ENCODE data around the gene ANO2.
"Not testable (repeated sequence)": the region's sequence is repeated elsewhere in the genome, so short reads cannot be mapped to it uniquely, and the experiment has no call there.

Gene ANO2

DNA sequence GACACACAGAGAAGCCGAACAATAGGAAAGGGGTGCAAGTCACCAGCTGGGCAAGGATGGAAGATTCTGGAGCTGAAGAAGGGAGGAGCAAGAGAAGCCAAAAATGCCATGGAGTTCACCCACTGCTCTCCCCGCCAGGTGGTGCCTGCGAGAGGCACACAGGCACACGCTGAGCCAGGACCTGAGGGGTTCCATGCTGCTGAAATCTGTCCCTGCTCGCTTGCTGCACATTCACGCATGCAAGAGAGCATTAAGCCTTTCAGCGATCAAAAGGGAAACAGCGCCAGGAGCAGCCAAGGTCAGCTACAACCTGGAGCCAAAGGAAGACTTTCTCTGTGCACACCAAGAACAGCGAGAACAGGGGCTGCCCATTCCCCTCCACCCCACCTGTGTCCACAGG is 104.1 kb downstream of the ANO2 start:
- no peak for DNase-seq (ENCODE audit: low read depth)
- H3K4me3 ChIP-seq (ENCODE audit: low read depth, low read length), result no peak overlapping the region
- TF ChIP-seq, protein P1, sequence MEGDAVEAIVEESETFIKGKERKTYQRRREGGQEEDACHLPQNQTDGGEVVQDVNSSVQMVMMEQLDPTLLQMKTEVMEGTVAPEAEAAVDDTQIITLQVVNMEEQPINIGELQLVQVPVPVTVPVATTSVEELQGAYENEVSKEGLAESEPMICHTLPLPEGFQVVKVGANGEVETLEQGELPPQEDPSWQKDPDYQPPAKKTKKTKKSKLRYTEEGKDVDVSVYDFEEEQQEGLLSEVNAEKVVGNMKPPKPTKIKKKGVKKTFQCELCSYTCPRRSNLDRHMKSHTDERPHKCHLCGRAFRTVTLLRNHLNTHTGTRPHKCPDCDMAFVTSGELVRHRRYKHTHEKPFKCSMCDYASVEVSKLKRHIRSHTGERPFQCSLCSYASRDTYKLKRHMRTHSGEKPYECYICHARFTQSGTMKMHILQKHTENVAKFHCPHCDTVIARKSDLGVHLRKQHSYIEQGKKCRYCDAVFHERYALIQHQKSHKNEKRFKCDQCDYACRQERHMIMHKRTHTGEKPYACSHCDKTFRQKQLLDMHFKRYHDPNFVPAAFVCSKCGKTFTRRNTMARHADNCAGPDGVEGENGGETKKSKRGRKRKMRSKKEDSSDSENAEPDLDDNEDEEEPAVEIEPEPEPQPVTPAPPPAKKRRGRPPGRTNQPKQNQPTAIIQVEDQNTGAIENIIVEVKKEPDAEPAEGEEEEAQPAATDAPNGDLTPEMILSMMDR (IDR thresholded peaks at IDR 0.05; ENCODE audit: insufficient read depth, low read depth, low read length, missing control alignments), result no peak

DNA sequence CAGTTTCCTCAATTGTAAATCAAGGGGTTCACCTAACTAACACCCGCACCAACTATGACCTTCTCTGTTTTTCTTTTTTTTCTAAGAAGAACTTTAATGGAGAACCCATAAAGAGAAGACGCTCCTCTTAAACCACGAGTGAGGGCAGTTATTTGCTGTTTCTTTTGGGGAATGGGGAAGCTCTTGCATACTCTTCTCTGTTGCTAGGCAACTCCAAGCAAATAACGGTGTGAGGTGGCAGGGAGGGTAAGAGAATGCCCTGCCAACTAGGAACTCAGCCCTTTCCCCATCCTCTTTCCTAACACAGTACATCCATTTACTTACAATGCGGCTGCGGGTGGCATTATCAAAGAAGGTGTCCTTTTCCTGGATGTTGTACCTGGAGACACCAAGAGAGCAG is 114.9 kb downstream of the ANO2 start:
- DNase-seq (ENCODE audit: low read depth), result no peak
- no peak overlapping the region for H3K4me3 ChIP-seq (ENCODE audit: low read depth, low read length)
- TF ChIP-seq, protein P1 (IDR thresholded peaks at IDR 0.05; ENCODE audit: insufficient read depth, low read depth, low read length, missing control alignments), result no peak

DNA sequence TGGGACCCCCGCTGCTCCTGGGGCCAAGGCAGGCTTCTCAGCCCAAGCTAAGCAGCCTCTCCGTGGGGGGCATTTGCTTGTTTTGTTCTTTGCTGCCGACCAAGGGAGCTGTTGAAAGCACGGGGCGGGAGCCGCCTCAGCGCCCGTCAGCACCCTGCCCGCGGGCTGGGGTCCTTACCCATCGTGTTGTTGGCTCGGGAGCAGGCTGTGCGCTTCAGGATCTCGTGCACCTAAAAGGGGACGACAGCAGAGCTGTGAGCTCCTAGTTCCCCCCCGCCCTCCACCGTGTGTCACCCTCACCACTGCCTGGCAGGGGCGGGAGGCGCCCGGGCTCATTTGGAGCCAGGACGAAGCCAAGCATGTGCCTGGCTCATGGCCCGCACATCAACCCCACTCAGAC is 117.5 kb downstream of the ANO2 start:
- no peak overlapping the region for H3K4me3 ChIP-seq (ENCODE audit: low read depth, low read length)
- no peak for DNase-seq (ENCODE audit: low read depth)
- TF ChIP-seq, protein P1 (IDR thresholded peaks at IDR 0.05; ENCODE audit: insufficient read depth, low read depth, low read length, missing control alignments), result no peak

DNA sequence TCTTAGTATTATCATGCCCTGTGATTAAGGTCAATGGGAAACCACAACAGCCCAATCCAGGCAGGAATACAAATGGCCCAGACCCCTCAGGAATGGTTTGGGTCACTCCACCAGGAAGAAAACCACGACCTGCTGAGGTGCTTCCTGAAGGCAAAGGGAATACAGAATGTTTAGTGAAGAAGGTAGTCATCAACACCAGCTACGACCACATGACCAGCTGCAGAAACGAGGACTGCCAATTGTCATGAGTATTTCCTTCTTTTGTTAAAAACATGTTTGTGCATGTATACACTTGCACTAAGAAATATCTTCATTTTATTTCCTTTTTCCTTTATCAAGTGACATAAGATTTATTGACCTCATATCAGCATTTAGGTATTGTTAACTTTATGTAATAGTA is 119.3 kb downstream of the ANO2 start:
- DNase-seq (ENCODE audit: low read depth); H3K4me3 ChIP-seq (ENCODE audit: low read depth, low read length): not testable (repeated sequence)

DNA sequence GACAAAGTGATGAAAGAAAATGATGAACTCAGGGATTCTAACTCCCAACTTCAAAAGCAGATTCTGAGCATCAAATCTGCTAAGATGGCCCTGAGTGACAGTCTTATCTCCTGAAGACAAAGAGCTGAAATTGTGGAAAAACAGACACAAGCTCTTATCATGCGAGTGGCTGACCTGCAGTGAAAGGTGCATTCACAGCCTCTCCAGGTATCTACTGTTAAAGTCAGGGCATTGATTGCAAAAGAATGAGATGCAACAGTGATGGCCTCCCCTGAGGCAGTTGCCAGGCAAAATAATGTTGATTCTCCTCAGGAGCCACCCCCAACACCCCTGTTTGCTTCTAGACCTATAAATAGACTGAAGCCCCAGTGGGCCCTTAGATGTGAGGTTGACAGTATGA is 126.2 kb downstream of the ANO2 start:
- H3K4me3 ChIP-seq (ENCODE audit: low read depth, low read length); DNase-seq (ENCODE audit: low read depth): not testable (repeated sequence)

DNA sequence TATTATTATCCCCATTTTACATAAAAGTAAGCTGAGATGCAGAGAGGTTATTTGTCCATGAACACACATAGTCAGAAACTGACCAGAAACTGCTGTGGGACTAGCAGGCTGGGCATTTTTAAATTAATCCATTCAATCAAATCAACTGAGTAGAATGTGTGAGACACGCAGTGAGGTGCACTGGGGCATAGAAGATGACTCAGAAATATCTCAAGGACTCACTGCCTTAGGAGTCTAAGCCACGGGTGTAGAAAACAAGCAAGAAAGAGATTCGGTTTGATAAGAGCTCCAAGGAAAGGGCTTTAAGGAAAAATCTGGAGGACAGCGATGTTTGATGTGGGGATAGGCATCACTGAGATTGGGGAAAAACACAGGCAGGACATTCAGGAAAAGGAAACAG is 127.8 kb downstream of the ANO2 start:
- no peak overlapping the region for H3K4me3 ChIP-seq (ENCODE audit: low read depth, low read length)
- DNase-seq (ENCODE audit: low read depth), result no peak
- TF ChIP-seq, protein P1 (IDR thresholded peaks at IDR 0.05; ENCODE audit: insufficient read depth, low read depth, low read length, missing control alignments), result no peak

DNA sequence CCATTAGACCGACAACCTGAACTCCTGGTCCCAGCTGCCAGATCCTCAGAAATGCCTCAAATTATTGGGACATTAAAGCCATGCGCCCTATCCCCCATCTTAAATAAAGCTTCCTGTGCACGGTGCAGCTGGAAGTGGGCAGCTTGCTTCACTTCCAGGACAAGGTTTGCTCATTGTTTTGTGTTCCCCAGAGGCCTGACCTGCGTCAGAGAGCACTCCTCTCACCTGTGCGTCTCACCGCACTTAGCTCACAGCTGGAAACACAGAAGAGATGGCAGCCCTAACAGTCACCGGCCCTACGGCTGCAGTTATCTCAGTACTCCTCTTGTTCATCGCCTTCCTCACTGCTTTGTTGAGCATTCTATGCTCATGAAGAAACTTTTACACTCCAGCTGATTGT is 135.5 kb downstream of the ANO2 start:
- no peak for DNase-seq (ENCODE audit: low read depth)
- TF ChIP-seq, protein P1 (IDR thresholded peaks at IDR 0.05; ENCODE audit: insufficient read depth, low read depth, low read length, missing control alignments), result no peak
- no peak overlapping the region for H3K4me3 ChIP-seq (ENCODE audit: low read depth, low read length)

DNA sequence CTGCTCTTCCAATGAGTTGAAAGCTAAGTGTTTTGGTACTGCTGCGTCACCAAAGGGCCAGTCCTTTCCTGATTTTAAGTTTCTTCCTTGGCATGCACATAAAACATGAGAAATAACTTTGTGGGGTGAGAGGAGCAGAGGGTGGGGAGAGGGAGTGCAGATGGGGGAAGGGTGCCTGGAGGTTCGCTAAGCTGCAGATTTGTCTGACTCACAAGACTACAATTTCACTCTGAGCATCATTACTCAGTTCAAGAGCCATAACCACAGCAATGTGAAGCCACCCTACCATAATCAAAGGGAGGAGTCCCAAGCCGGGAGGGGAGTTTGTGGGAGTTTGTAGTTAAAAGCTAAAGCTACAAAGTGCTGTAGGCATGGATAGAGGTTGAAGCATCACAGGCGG is 136.1 kb downstream of the ANO2 start:
- no peak overlapping the region for H3K4me3 ChIP-seq (ENCODE audit: low read depth, low read length)
- no peak for DNase-seq (ENCODE audit: low read depth)
- TF ChIP-seq, protein P1 (IDR thresholded peaks at IDR 0.05; ENCODE audit: insufficient read depth, low read depth, low read length, missing control alignments), result no peak

All from GM12865 (cell line).